WI38 (cell line): ENCODE data around the gene FNDC3A.

Source experiments
- H3K4me3 ChIP-seq: 2 replicates; pipeline ENCODE4 v1.5.1; 2011; ENCODE audit warnings: low read depth, mild to moderate bottlenecking, control low read depth, low read length
- TF ChIP-seq, protein P1 (sequence below): IDR thresholded peaks from 2 replicates; pipeline ENCODE4 v1.5.1; 2012; ENCODE audit warnings: low read depth, mild to moderate bottlenecking, control low read depth, low read length

FNDC3A gene

DNA sequence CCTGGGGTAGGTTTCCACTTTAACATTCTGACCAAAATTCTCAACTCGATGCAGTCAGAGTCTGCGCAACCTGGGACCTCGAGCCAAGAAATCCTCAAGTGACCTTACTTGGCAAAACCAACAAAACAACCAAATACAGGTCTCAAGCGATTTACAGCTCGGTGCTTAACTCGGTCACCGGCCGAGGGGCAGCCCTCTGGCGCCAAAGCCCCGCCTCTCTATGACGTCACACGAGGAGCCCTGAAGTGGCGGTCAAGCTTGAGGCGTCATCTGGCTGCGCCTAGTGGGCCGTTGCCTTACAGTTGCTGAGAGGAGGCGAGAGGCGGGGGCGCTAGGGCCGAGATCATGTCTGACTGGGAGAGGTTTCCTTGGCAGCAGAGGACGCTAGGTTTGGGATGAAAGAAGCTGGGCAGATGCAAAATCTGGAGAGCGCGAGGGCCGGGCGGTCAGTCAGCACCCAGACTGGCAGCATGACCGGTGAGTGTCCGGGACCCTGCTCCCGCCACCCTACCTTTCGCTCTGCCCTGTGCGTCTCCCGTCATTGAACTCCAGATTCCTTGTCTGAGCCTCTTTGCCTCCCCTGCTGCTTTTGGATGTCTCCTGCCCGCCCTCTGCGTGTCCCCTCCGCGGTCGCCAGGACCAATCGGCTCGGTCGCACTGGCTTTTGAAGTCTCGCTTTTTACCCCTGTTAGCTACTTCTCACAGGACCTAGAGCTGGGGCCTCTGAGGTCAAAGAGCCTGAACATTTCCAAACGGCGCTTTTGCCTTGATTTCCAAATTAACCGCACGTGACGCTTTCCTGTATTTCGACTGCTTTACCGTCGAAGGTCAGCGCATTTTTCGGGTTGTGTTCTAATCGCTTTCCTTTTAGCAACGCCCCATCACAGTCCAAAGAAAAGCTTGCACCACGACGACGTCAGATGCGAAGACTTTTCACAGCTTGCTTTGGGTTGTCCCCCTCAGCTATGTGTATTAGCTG, 272.2 kb downstream of the FNDC3A start, which contains the start of gene CDADC1:
CDADC1 (plus strand) TSS at position 283 of the 979 bp plus-strand sequence; CDS start at position 396, 113 bp downstream.
- TF ChIP-seq, protein P1, sequence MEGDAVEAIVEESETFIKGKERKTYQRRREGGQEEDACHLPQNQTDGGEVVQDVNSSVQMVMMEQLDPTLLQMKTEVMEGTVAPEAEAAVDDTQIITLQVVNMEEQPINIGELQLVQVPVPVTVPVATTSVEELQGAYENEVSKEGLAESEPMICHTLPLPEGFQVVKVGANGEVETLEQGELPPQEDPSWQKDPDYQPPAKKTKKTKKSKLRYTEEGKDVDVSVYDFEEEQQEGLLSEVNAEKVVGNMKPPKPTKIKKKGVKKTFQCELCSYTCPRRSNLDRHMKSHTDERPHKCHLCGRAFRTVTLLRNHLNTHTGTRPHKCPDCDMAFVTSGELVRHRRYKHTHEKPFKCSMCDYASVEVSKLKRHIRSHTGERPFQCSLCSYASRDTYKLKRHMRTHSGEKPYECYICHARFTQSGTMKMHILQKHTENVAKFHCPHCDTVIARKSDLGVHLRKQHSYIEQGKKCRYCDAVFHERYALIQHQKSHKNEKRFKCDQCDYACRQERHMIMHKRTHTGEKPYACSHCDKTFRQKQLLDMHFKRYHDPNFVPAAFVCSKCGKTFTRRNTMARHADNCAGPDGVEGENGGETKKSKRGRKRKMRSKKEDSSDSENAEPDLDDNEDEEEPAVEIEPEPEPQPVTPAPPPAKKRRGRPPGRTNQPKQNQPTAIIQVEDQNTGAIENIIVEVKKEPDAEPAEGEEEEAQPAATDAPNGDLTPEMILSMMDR = no peak

DNA sequence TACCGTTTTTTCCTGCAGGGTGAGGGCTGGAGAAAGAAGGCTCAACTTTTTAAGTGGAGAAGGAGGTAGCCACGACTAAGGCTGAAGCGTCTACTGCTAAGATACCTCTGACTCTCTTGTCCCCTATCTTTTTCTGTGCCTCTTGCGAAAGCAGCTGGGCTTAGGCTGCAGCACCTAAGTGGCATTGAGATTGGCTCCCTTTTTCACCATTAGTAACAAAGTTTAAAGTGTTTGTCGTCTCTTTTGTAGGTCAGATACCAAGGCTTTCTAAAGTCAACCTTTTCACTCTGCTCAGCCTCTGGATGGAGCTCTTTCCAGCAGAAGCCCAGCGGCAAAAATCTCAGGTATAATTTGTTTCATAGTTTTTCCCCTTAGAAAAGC, 272.9 kb downstream of the FNDC3A start:
- TF ChIP-seq, protein P1 = no peak
- H3K4me3 ChIP-seq = peak overlapping the region; percentile 90

More for the DNA sequence above, 272.2 kb downstream of the FNDC3A start, which contains the start of gene CDADC1:
- H3K4me3 ChIP-seq = peak within 1 kb of the TSS; percentile 90

DNA sequence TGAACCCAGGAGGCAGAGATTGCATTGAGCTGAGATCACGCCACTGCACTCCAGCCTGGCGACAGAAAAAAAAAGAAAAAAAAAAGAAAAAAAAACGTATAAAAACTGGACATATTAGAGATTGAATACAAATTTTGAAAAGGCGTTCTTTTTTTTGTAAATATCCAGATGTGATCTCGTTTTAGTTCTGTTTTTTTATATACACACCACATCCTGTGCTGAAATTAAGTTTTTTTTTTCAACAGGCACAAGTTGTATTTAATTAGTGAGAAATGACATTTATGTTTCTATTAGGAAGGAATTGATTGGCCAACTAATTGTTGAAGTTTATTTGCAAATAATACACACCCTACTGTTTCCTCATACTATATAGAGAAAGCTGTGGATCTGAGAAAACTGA, 275.6 kb downstream of the FNDC3A start:
- no peak overlapping the region for H3K4me3 ChIP-seq
- TF ChIP-seq, protein P1 = no peak

DNA sequence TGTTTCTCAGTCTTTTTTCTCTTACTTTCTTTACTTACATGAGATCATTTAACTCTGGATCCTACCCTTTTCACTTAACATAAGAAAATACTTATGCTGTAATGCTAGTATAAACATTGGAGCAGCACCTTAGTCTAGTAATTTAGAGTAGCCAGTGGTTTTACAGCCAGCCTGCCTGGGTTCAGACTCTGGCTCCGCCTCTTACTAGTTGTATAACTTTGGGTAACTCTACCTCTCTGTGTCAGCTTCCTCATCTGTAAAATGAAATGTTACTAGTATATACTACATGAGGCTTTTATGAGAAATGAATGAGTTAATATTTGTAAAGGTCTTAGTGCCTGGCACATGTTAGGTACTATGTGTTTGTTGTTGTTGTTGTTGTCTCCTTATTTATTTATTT, 277.6 kb downstream of the FNDC3A start:
- TF ChIP-seq, protein P1 = no peak
- H3K4me3 ChIP-seq = no peak overlapping the region

DNA sequence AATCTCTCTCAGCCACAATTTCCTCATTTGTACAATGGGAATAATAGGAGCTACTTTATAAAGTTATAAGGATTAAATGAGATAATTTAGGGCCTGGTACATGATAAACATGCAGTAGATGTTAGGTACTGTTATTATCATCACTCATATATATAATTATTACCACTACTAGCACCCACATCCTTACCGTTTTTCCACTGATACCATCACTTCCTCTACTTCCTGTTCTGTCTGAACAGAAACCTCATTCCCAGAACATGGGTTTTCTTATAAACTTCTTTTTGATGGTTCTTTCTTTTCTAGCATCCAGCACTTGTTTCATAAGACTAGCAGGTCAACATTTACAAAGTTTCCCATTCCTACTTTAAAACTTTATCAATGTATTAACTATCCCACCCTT, 278.3 kb downstream of the FNDC3A start:
- TF ChIP-seq, protein P1 = no peak
- no peak overlapping the region for H3K4me3 ChIP-seq

DNA sequence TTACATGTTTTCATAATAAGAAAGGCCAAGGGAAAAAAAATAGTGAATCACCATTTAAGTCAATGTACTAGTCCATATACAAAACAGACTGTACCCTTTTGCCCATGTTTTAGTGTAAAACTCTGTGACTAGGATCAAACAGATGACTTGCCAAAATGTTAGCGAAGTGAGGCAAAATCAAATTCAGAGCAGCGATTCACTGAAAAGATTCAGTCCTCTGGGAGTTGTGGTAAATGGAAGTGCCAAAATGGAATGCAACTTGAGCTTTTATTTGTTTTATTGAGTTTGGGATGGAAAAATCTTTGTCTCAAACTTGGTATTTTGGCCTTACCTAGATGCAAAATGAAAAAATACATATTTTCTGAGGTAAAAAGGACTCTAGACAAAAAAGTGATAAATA, 281.1 kb downstream of the FNDC3A start:
- H3K4me3 ChIP-seq = no peak overlapping the region
- TF ChIP-seq, protein P1 = no peak
